ENCODE results near the gene UBR4. TPM values are rescaled to one million over a fixed set of nuclear protein-coding genes. Genes with fewer than 3 reads are reported as not detected.

Gene UBR4
- polyA plus RNA-seq, 1 of the 3 experiments (the other 2 are of a cell fraction): 68.7 TPM

DNA sequence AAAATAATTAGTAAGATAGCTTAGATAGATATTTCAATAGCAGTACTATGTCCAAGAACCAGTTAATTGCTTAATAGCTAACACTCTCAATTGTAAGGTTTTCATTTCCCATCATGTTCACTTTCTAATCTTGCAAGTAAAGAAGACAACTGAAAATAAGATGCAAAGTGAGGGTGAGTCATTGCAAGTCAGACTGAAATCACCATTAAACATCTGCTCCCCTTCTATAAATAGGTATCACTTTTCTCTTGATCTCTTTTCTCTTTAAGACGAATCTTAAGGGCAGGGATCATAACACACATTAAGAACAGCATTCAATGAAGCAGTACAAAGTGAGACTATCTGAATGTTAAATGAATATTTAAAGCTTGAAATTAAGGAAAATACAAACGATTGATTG lies 40.4 kb downstream of the UBR4 start:
- Histone ChIP-seq H3K79me2 (ENCODE audit: insufficient read depth) (peaks cover 7% of the 10 kb centered on the region; the same call in 1 of the 2 replicates), H3K27ac (ENCODE audit: low read depth in 2 of 2, low read length in 1 of 2) (peak overlapping the region in 1 of 2 experiments; percentile 72; a peak in 2 of 4 replicates), H3K4me1 (ENCODE audit: control insufficient read depth in 1 of 2, insufficient read depth in 2 of 2, low read depth in 1 of 2, low read length in 1 of 2) (peaks cover 0 to 16% of the 10 kb centered on the region in 2 experiments; a peak in 2 of 4 replicates), H3K4me2 (peak overlapping the region; percentile 8; the same call in 1 of the 2 replicates), H4K20me1 (ENCODE audit: insufficient read depth) (peaks cover 5% of the 10 kb centered on the region), H3K27me3 (ENCODE audit: insufficient read depth) (no peaks in the 10 kb centered on the region), H3F3A (replicated peaks; ENCODE audit: insufficient read depth) (peaks cover 17% of the 10 kb centered on the region), H3K9ac (0 out of 2 replicates have a peak overlapping the region, but pooled peaks have one; percentile 6), H3K36me3 (replicated peaks in 1 of 2; ENCODE audit: control insufficient read depth in 1 of 2, insufficient read depth in 2 of 2, low read length in 1 of 2) (peaks cover 78 to 84% of the 10 kb centered on the region in 2 experiments), H3K9me2 (no peaks in the 10 kb centered on the region), H2AFZ (ENCODE audit: low read depth) (no peak overlapping the region), H3K9me3 (no peaks in the 10 kb centered on the region), H3K4me3 (ENCODE audit: low read depth in 2 of 2, low read length in 1 of 2) (no peak overlapping the region; a peak in 1 of 4 replicates)
- ChIA-PET CTCF (interaction anchor here (0.6 to 1.6 kb wide), 8 partner anchors 9 to 294 kb away, joined by 3 to 5 read pairs (median 3); no protein-coding TSS in a partner anchor), POLR2A (no interaction called here)
- peak; percentile 55; the same call in 1 of the 2 replicates for TF ChIP-seq JUND (IDR thresholded peaks at IDR 0.05)
- TF ChIP-seq FOSL2 (IDR thresholded peaks at IDR 0.05; ENCODE audit: borderline replicate concordance, low read depth): peak; percentile 69
- TF ChIP-seq, protein P1, sequence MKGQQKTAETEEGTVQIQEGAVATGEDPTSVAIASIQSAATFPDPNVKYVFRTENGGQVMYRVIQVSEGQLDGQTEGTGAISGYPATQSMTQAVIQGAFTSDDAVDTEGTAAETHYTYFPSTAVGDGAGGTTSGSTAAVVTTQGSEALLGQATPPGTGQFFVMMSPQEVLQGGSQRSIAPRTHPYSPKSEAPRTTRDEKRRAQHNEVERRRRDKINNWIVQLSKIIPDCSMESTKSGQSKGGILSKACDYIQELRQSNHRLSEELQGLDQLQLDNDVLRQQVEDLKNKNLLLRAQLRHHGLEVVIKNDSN (IDR thresholded peaks at IDR 0.05; ENCODE audit: borderline replicate concordance, low read depth): no peak
- TF ChIP-seq TCF12 (IDR thresholded peaks at IDR 0.05): peak; percentile 38
- no peak for DNase-seq
- 25% methylated on average over 2 of the region's 2 CpGs for WGBS (ENCODE audit: low lambda C conversion rate)

DNA sequence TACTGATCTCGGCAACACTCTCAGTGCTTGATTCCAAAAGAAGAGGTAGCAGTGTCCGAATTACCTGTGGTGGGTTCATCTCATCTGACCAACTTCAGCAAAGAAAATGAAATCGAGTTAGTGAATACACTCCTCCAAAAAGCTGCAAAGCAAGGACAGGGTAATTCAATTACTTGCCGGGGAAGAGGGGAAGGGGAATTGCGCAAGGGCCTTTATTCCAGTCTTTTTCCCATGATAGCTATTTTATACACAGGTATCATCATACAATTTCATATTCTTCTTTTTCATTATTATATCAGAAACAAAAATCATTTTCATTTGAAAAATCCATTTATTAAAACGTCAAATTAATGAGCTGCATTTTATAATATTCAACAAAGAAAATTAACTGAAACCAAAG lies 42.9 kb downstream of the UBR4 start:
- H3K27ac ChIP-seq (ENCODE audit: low read depth in 2 of 2, low read length in 1 of 2): no peak overlapping the region
- peaks cover 13% of the 10 kb centered on the region for H4K20me1 ChIP-seq (ENCODE audit: insufficient read depth)
- ChIA-PET POLR2A (no interaction called here), CTCF (interaction anchor here (1.0 kb wide), 1 partner anchor 260 kb away, joined by 3 read pairs; no protein-coding TSS in a partner anchor)
- WGBS (ENCODE audit: low lambda C conversion rate): 75% methylated on average over 6 of the region's 6 CpGs
- H3K4me2 ChIP-seq: no peak overlapping the region
- no peak for DNase-seq
- H3K27me3 ChIP-seq (ENCODE audit: insufficient read depth): no peaks in the 10 kb centered on the region
- H3K9me2 ChIP-seq: no peaks in the 10 kb centered on the region
- peaks cover 86 to 88% of the 10 kb centered on the region in 2 experiments for H3K36me3 ChIP-seq (replicated peaks in 1 of 2; ENCODE audit: control insufficient read depth in 1 of 2, insufficient read depth in 2 of 2, low read length in 1 of 2)
- H3F3A ChIP-seq (replicated peaks; ENCODE audit: insufficient read depth): peaks cover 38% of the 10 kb centered on the region
- H2AFZ ChIP-seq (ENCODE audit: low read depth): no peak overlapping the region
- no peaks in the 10 kb centered on the region for H3K9me3 ChIP-seq
- TF ChIP-seq RAD21 (IDR thresholded peaks at IDR 0.05; ENCODE audit: low read length) (no peak), TCF12 (IDR thresholded peaks at IDR 0.05) (no peak), RXRA (IDR thresholded peaks at IDR 0.05; ENCODE audit: borderline replicate concordance, low read depth) (no peak), GABPA (IDR thresholded peaks at IDR 0.05; ENCODE audit: low read depth) (no peak), POLR2AphosphoS5 (IDR thresholded peaks at IDR 0.05; ENCODE audit: low read depth, low read length) (no peak), FOXM1 (IDR thresholded peaks at IDR 0.05; ENCODE audit: low read depth) (no peak)
- TF ChIP-seq, protein P2, sequence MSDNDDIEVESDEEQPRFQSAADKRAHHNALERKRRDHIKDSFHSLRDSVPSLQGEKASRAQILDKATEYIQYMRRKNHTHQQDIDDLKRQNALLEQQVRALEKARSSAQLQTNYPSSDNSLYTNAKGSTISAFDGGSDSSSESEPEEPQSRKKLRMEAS (IDR thresholded peaks at IDR 0.05; ENCODE audit: low read depth): no peak
- peaks cover 0 to 26% of the 10 kb centered on the region in 2 experiments; a peak in 2 of 4 replicates for H3K4me1 ChIP-seq (ENCODE audit: control insufficient read depth in 1 of 2, insufficient read depth in 2 of 2, low read depth in 1 of 2, low read length in 1 of 2)
- no peak overlapping the region for H3K9ac ChIP-seq
- H3K4me3 ChIP-seq (ENCODE audit: low read depth in 2 of 2, low read length in 1 of 2): no peak overlapping the region
- H3K79me2 ChIP-seq (ENCODE audit: insufficient read depth): peaks cover 7% of the 10 kb centered on the region; the same call in 1 of the 2 replicates

DNA sequence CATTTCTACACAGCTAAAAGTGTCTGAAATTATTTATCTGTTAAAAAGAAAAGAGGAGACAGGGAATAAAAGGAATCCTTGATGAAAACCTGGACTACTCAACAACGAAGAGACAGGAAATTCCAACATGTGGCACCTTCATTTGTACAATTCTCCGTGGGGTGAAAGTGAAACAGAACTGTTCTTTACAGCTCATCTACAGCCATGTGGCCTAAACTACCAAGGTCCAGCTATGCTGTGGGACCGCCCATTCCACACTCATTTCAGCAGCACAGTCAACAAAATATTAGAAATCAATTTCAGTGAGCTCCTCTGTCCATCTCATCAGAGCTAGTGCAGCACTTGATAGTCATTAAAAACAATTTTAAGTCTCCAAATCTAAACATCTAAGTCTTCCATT lies 44.0 kb downstream of the UBR4 start:
- H3F3A ChIP-seq (replicated peaks; ENCODE audit: insufficient read depth): peaks cover 38% of the 10 kb centered on the region
- peaks cover 7% of the 10 kb centered on the region; the same call in 1 of the 2 replicates for H3K79me2 ChIP-seq (ENCODE audit: insufficient read depth)
- H3K27ac ChIP-seq (ENCODE audit: low read depth in 2 of 2, low read length in 1 of 2): no peak overlapping the region; a peak in 1 of 4 replicates
- H3K27me3 ChIP-seq (ENCODE audit: insufficient read depth): no peaks in the 10 kb centered on the region
- H3K9me3 ChIP-seq: no peaks in the 10 kb centered on the region
- no peak overlapping the region for H3K9ac ChIP-seq
- no peak for DNase-seq
- H3K4me1 ChIP-seq (ENCODE audit: control insufficient read depth in 1 of 2, insufficient read depth in 2 of 2, low read depth in 1 of 2, low read length in 1 of 2): peaks cover 0 to 26% of the 10 kb centered on the region in 2 experiments; a peak in 2 of 4 replicates
- no peak overlapping the region for H2AFZ ChIP-seq (ENCODE audit: low read depth)
- H3K9me2 ChIP-seq: no peaks in the 10 kb centered on the region
- no peak overlapping the region for H3K4me2 ChIP-seq
- ChIA-PET POLR2A (no interaction called here), CTCF (interaction anchor here (0.9 to 2.0 kb wide), 5 partner anchors 19 to 259 kb away, joined by 3 to 6 read pairs (median 3); no protein-coding TSS in a partner anchor)
- peaks cover 89 to 92% of the 10 kb centered on the region in 2 experiments for H3K36me3 ChIP-seq (replicated peaks in 1 of 2; ENCODE audit: control insufficient read depth in 1 of 2, insufficient read depth in 2 of 2, low read length in 1 of 2)
- WGBS (ENCODE audit: low lambda C conversion rate): 83% methylated on average over 3 of the region's 3 CpGs
- H3K4me3 ChIP-seq (ENCODE audit: low read depth in 2 of 2, low read length in 1 of 2): no peak overlapping the region
- peaks cover 13% of the 10 kb centered on the region for H4K20me1 ChIP-seq (ENCODE audit: insufficient read depth)
- TF ChIP-seq, protein P2 (IDR thresholded peaks at IDR 0.05; ENCODE audit: low read depth): no peak
- TF ChIP-seq, protein P3, sequence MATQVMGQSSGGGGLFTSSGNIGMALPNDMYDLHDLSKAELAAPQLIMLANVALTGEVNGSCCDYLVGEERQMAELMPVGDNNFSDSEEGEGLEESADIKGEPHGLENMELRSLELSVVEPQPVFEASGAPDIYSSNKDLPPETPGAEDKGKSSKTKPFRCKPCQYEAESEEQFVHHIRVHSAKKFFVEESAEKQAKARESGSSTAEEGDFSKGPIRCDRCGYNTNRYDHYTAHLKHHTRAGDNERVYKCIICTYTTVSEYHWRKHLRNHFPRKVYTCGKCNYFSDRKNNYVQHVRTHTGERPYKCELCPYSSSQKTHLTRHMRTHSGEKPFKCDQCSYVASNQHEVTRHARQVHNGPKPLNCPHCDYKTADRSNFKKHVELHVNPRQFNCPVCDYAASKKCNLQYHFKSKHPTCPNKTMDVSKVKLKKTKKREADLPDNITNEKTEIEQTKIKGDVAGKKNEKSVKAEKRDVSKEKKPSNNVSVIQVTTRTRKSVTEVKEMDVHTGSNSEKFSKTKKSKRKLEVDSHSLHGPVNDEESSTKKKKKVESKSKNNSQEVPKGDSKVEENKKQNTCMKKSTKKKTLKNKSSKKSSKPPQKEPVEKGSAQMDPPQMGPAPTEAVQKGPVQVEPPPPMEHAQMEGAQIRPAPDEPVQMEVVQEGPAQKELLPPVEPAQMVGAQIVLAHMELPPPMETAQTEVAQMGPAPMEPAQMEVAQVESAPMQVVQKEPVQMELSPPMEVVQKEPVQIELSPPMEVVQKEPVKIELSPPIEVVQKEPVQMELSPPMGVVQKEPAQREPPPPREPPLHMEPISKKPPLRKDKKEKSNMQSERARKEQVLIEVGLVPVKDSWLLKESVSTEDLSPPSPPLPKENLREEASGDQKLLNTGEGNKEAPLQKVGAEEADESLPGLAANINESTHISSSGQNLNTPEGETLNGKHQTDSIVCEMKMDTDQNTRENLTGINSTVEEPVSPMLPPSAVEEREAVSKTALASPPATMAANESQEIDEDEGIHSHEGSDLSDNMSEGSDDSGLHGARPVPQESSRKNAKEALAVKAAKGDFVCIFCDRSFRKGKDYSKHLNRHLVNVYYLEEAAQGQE (IDR thresholded peaks at IDR 0.05; ENCODE audit: low read depth, low read length): no peak
- TF ChIP-seq GATA2 (CRISPR knock-in tag; IDR thresholded peaks at IDR 0.05) (no peak), NFIC (IDR thresholded peaks at IDR 0.05; ENCODE audit: borderline replicate concordance) (no peak), YY1 (IDR thresholded peaks at IDR 0.05; ENCODE audit: low read depth) (no peak), MEF2A (IDR thresholded peaks at IDR 0.05; ENCODE audit: borderline replicate concordance, low read depth) (no peak), SIN3A (IDR thresholded peaks at IDR 0.05; ENCODE audit: borderline replicate concordance, low read depth, low read length) (no peak)
- TF ChIP-seq, protein P4, sequence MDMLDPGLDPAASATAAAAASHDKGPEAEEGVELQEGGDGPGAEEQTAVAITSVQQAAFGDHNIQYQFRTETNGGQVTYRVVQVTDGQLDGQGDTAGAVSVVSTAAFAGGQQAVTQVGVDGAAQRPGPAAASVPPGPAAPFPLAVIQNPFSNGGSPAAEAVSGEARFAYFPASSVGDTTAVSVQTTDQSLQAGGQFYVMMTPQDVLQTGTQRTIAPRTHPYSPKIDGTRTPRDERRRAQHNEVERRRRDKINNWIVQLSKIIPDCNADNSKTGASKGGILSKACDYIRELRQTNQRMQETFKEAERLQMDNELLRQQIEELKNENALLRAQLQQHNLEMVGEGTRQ (IDR thresholded peaks at IDR 0.05; ENCODE audit: borderline replicate concordance, low read depth, low read length): no peak
